OCI-LY7 (cell line): ENCODE data around the gene BDKRB2. TPM values are rescaled to one million over a fixed set of nuclear protein-coding genes. Genes with fewer than 3 reads are reported as not detected.

Experiments used
- BruUV-seq: library from RNA; stranded (reverse); fragments of 400-500 nt; replicated peaks from 2 replicates; lab custom pipeline; 2021; lab: Mats Ljungman, UMichigan
- CTCF ChIA-PET: fragments of 300-600 bp; sonication (Branson Sonifier 250); formaldehyde crosslinking; loops from one replicate; lab custom pipeline; 2022; ENCODE audit warnings: antibody characterized with exemption; ENCODE audit not compliant: unreplicated experiment; lab: Charles Lee
- POLR2A ChIA-PET: fragments of 300-600 bp; sonication (Branson Sonifier 250); formaldehyde crosslinking; loops from one replicate; lab custom pipeline; 2022; ENCODE audit warnings: antibody characterized with exemption; lab: Charles Lee
- DNase-seq: peaks from one replicate; pipeline ENCODE4 v3.0.0-alpha.2; 2015; ENCODE audit warnings: low spot score
- H2AFZ ChIP-seq: fragments of 200-600 bp; sonication (generic), shearing (Covaris generic); 2 replicates; pipeline ENCODE4 v1.6.1; 2014; ENCODE audit warnings: mild to moderate bottlenecking, antibody characterized with exemption, low read length, moderate library complexity
- H3K27ac ChIP-seq: fragments of 200-600 bp; sonication (generic); 2 replicates; pipeline ENCODE4 v1.5.1; 2014; ENCODE audit warnings: mixed run types, low read depth, mild to moderate bottlenecking, moderate library complexity, low read length, inconsistent platforms; ENCODE audit not compliant: poor library complexity, severe bottlenecking
- H3K36me3 ChIP-seq: fragments of 200-600 bp; sonication (generic); 2 replicates; pipeline ENCODE4 v1.6.1; 2014; ENCODE audit warnings: mild to moderate bottlenecking, antibody characterized with exemption, low read length, moderate library complexity, mixed read lengths; ENCODE audit not compliant: insufficient read depth
- H3K4me1 ChIP-seq: fragments of 200-600 bp; sonication (generic); 2 replicates; pipeline ENCODE4 v1.5.1; 2014; ENCODE audit warnings: mild to moderate bottlenecking, low read length; ENCODE audit not compliant: insufficient read depth, poor library complexity, severe bottlenecking
- H3K4me2 ChIP-seq: fragments of 200-600 bp; sonication (generic); 2 replicates; pipeline ENCODE4 v1.6.1; 2014; ENCODE audit warnings: mild to moderate bottlenecking, low read length
- H3K4me3 ChIP-seq: fragments of 200-600 bp; sonication (generic); 2 replicates; pipeline ENCODE4 v1.5.1; 2014; ENCODE audit warnings: mild to moderate bottlenecking, low read depth, low read length; ENCODE audit not compliant: poor library complexity, severe bottlenecking
- H3K79me2 ChIP-seq: fragments of 200-600 bp; sonication (generic); 2 replicates; pipeline ENCODE4 v1.6.1; 2016; ENCODE audit warnings: low read depth, mild to moderate bottlenecking, low read length, moderate library complexity, mixed read lengths; ENCODE audit not compliant: insufficient read depth
- H3K9me2 ChIP-seq: fragments of 200-600 bp; sonication (generic); 2 replicates; pipeline ENCODE4 v1.6.1; 2016; ENCODE audit warnings: mild to moderate bottlenecking, low read length, mixed read lengths; ENCODE audit not compliant: insufficient read depth
- H3K9me3 ChIP-seq: fragments of 200-600 bp; sonication (generic); 2 replicates; pipeline ENCODE4 v1.6.1; 2014; ENCODE audit warnings: mild to moderate bottlenecking, mixed run types, low read length, mixed read lengths
- H4K20me1 ChIP-seq: fragments of 200-600 bp; sonication (generic); 2 replicates; pipeline ENCODE4 v1.6.1; 2014; ENCODE audit warnings: mild to moderate bottlenecking, antibody characterized with exemption, low read length, moderate library complexity, mixed read lengths; ENCODE audit not compliant: insufficient read depth
- EZH2phosphoT487 ChIP-seq: fragments of 200-600 bp; sonication (generic); IDR thresholded peaks from 2 replicates; pipeline ENCODE4 v1.6.1; 2018; ENCODE audit warnings: low read depth, borderline replicate concordance, mild to moderate bottlenecking, mixed run types, antibody characterized with exemption, low read length, moderate library complexity, mixed read lengths
- intact Hi-C: fragments of 100-400 bp; cut with micrococcal nuclease; formaldehyde crosslinking; loops from one replicate; pipeline ENCODE4 v1.10.0; 2022; ENCODE audit not compliant: unreplicated experiment
- total RNA-seq, 2 experiments: library from RNA; depleted of rRNA in 1 of 2; stranded (reverse); fragments of >200 nt in 1 of 2; shearing (Covaris generic) in 1 of 2; gene quantifications; 2 replicates each; pipeline ENCODE4 v1.2.3, GENCODE V29; 2014 to 2022
- TF ChIP-seq, protein P1 (sequence below): fragments of 200-600 bp; sonication (generic); conservative IDR thresholded peaks from 2 replicates; pipeline ENCODE4 v1.5.1; 2014; ENCODE audit warnings: mild to moderate bottlenecking, antibody characterized with exemption, low read length, moderate library complexity, mixed read lengths

The BDKRB2 gene
- total RNA-seq, 2 experiments from 2014 or later, result 0.17 TPM; not detected in 1

DNA sequence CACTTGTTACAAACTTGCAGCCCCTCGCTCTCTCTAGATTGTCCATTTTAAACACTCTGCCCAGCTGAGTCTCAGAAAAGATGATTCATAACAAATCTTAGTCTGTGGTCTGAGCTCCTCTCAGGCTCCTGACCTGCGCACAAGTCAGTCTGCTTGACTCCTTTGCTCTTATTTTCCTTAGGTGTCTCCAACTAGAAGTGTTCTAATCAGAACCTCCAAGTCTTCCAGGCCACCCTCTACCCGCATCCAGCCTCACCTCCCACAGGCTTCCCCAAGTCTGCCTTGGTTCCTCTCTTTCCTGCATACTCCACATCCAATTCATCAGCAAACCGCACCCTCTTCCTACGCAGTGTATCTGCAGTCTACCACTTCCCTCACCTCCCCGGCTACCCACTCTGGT is 42.4 kb upstream of the BDKRB2 start:
- TF ChIP-seq, protein P1, sequence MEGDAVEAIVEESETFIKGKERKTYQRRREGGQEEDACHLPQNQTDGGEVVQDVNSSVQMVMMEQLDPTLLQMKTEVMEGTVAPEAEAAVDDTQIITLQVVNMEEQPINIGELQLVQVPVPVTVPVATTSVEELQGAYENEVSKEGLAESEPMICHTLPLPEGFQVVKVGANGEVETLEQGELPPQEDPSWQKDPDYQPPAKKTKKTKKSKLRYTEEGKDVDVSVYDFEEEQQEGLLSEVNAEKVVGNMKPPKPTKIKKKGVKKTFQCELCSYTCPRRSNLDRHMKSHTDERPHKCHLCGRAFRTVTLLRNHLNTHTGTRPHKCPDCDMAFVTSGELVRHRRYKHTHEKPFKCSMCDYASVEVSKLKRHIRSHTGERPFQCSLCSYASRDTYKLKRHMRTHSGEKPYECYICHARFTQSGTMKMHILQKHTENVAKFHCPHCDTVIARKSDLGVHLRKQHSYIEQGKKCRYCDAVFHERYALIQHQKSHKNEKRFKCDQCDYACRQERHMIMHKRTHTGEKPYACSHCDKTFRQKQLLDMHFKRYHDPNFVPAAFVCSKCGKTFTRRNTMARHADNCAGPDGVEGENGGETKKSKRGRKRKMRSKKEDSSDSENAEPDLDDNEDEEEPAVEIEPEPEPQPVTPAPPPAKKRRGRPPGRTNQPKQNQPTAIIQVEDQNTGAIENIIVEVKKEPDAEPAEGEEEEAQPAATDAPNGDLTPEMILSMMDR, result no peak
- no TSS peak for BruUV-seq
- Histone ChIP-seq H3K4me3 (no peak overlapping the region), H2AFZ (no peak overlapping the region), H3K27ac (no peak overlapping the region), H4K20me1 (no peaks in the 10 kb centered on the region), H3K4me2 (no peak overlapping the region), H3K9me3 (no peaks in the 10 kb centered on the region), H3K4me1 (no peaks in the 10 kb centered on the region), H3K79me2 (no peaks in the 10 kb centered on the region), H3K9me2 (no peaks in the 10 kb centered on the region), H3K36me3 (no peaks in the 10 kb centered on the region)
- CTCF ChIA-PET, result no interaction called here
- intact Hi-C loops, result no loop called here
- POLR2A ChIA-PET, result no interaction called here
- no peak for DNase-seq

DNA sequence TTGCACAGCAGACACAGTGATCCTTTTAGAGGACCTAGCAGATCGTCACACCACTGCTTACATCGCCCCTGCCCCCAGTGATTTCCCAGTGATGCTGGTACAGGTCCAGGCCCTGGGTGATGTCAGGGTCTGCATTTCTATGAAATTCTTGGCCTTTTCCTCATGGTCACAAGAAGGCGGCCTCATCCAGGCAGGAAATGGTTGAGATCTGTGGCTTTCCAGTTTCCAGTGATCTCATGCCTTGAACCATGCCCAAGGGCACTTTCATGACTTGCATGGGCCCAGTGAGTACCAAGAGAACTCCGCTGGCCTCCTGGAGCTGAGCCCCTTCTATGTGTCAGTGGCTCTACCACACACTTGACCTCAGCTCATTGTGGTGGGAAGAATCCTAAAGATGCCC is 41.9 kb upstream of the BDKRB2 start:
- H3K4me2 ChIP-seq, result no peak overlapping the region
- H4K20me1 ChIP-seq, result no peaks in the 10 kb centered on the region
- H3K9me3 ChIP-seq, result no peaks in the 10 kb centered on the region
- H3K36me3 ChIP-seq, result no peaks in the 10 kb centered on the region
- intact Hi-C loops, result no loop called here
- no peak overlapping the region for H3K4me3 ChIP-seq
- ChIA-PET POLR2A (no interaction called here), CTCF (no interaction called here)
- H3K4me1 ChIP-seq, result no peaks in the 10 kb centered on the region
- DNase-seq, result no peak
- H3K79me2 ChIP-seq, result no peaks in the 10 kb centered on the region
- no peaks in the 10 kb centered on the region for H3K9me2 ChIP-seq
- BruUV-seq, result no TSS peak
- no peak overlapping the region for H2AFZ ChIP-seq
- H3K27ac ChIP-seq, result no peak overlapping the region
- no peak for TF ChIP-seq EZH2phosphoT487
- TF ChIP-seq, protein P1, result no peak

DNA sequence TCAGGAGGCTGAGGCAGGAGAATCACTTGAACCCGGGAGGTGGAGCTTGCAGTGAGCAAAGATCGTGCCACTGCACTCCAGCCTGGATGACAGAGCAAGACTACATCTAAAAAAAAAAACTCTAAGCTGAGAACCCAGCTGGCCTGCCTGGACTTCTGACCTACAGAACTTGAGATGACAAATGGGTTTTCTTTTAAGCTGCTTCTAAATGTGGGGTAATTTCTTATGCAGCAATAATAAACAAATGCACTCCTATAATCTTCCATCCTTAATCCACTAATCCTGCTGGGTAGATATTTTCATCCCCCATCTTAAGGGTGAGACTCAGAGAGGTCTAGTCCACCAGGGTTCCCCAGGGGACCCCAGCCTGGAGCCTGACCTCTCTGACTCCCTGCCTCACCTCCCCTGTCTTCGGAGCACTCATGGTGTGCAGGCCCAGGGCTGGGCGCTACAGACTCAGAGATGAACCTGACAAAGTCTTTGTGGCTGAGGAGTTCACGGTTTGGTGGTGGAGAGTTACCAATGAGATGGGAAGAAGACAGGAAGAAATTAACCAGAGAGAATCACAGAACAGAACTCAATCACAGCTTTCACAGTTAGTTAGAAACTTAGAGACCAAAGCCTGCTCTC is 39.7 kb upstream of the BDKRB2 start:
- POLR2A ChIA-PET, result no interaction called here

More for the DNA sequence above, 39.7 kb upstream of the BDKRB2 start:
- H3K36me3 ChIP-seq, result no peaks in the 10 kb centered on the region
- H4K20me1 ChIP-seq, result no peaks in the 10 kb centered on the region
- no peaks in the 10 kb centered on the region for H3K9me2 ChIP-seq
- H3K4me2 ChIP-seq, result no peak overlapping the region
- DNase-seq, result no peak
- intact Hi-C loops, result no loop called here
- no peaks in the 10 kb centered on the region for H3K9me3 ChIP-seq
- no peak overlapping the region for H2AFZ ChIP-seq
- no peak overlapping the region for H3K27ac ChIP-seq
- H3K4me3 ChIP-seq, result no peak overlapping the region
- TF ChIP-seq, protein P1, result no peak
- no peak for TF ChIP-seq EZH2phosphoT487
- no TSS peak for BruUV-seq
- no peaks in the 10 kb centered on the region for H3K79me2 ChIP-seq
- no peaks in the 10 kb centered on the region for H3K4me1 ChIP-seq
- CTCF ChIA-PET, result no interaction called here
